MM.1S (cell line): Measurements from ENCODE around the gene GAS2L2.

ENCODE experiments used
- DNase-seq: peaks from one replicate; pipeline ENCODE4 v3.0.0-alpha.2; 2015
- H2AFZ ChIP-seq: fragments of 300-600 bp; sonication (generic); 2 replicates; pipeline ENCODE4 v1.6.0; 2016; ENCODE audit warnings: antibody characterized with exemption, low read length
- H3F3A ChIP-seq: fragments of 300-600 bp; sonication (generic); 2 replicates; pipeline ENCODE4 v1.6.1; 2016; ENCODE audit warnings: mild to moderate bottlenecking, antibody characterized with exemption, low read length, moderate library complexity, mixed read lengths; ENCODE audit not compliant: insufficient read depth
- H3K27ac ChIP-seq: fragments of 300-600 bp; sonication (generic); 2 replicates; pipeline ENCODE4 v1.5.1; 2016; ENCODE audit warnings: mild to moderate bottlenecking, low read length
- H3K27me3 ChIP-seq: fragments of 300-600 bp; sonication (generic); replicated peaks from 2 replicates; pipeline ENCODE4 v1.6.0; 2016; ENCODE audit warnings: low read length; ENCODE audit not compliant: insufficient read depth
- H3K36me3 ChIP-seq: fragments of 300-600 bp; sonication (generic); replicated peaks from 2 replicates; pipeline ENCODE4 v1.6.1; 2016; ENCODE audit warnings: mild to moderate bottlenecking, low read length, mixed read lengths; ENCODE audit not compliant: insufficient read depth
- H3K4me1 ChIP-seq: fragments of 300-600 bp; sonication (generic); 2 replicates; pipeline ENCODE4 v1.6.1; 2016; ENCODE audit warnings: low read length, mixed read lengths
- H3K4me2 ChIP-seq: fragments of 300-600 bp; sonication (generic); 2 replicates; pipeline ENCODE4 v1.6.0; 2016; ENCODE audit warnings: low read depth, low read length
- H3K4me3 ChIP-seq: fragments of 300-600 bp; sonication (generic); 2 replicates; pipeline ENCODE4 v1.5.1; 2016; ENCODE audit warnings: low read length, mixed read lengths
- H3K79me2 ChIP-seq: fragments of 300-600 bp; sonication (generic); 2 replicates; pipeline ENCODE4 v1.6.1; 2016; ENCODE audit warnings: mixed run types, low read length, mixed read lengths
- H3K9ac ChIP-seq: fragments of 300-600 bp; sonication (generic); 2 replicates; pipeline ENCODE4 v1.6.1; 2016; ENCODE audit warnings: low read length, mixed read lengths
- H3K9me2 ChIP-seq: fragments of 300-600 bp; sonication (generic); replicated peaks from 2 replicates; pipeline ENCODE4 v1.6.1; 2016; ENCODE audit warnings: mild to moderate bottlenecking, low read length, mixed read lengths; ENCODE audit not compliant: insufficient read depth
- H3K9me3 ChIP-seq: fragments of 300-600 bp; sonication (generic); replicated peaks from 2 replicates; pipeline ENCODE4 v1.6.1; 2016; ENCODE audit warnings: mild to moderate bottlenecking, low read length, mixed read lengths; ENCODE audit not compliant: insufficient read depth
- H4K20me1 ChIP-seq: fragments of 300-600 bp; sonication (generic); 2 replicates; pipeline ENCODE4 v1.6.1; 2016; ENCODE audit warnings: mild to moderate bottlenecking, low read length, moderate library complexity, mixed read lengths; ENCODE audit not compliant: insufficient read depth
- CTCF ChIP-seq: fragments of 300-600 bp; sonication (generic); IDR thresholded peaks from 2 replicates; pipeline ENCODE4 v1.5.1; 2016; ENCODE audit warnings: antibody characterized with exemption, low read length, mixed read lengths
- EZH2 ChIP-seq: fragments of 300-600 bp; sonication (generic); optimal IDR thresholded peaks from 2 replicates; pipeline ENCODE3; 2017; ENCODE audit warnings: low read depth, mild to moderate bottlenecking, antibody characterized with exemption, low read length, mixed read lengths
- EZH2phosphoT487 ChIP-seq: fragments of 300-600 bp; sonication (generic); IDR thresholded peaks from 2 replicates; pipeline ENCODE4 v1.6.1; 2018; ENCODE audit warnings: antibody characterized with exemption, low read length

Gene GAS2L2

GRCh38 chr17:35763767-35764122, 10.7 kb upstream of the GAS2L2 start:
- H3K4me3 ChIP-seq = peak overlapping the region; percentile 73
- no peaks in the 10 kb centered on the region for H3K9me2 ChIP-seq
- no peaks in the 10 kb centered on the region for H3K79me2 ChIP-seq
- H3K4me1 ChIP-seq = no peaks in the 10 kb centered on the region
- no peaks in the 10 kb centered on the region for H3K9me3 ChIP-seq
- H4K20me1 ChIP-seq = no peaks in the 10 kb centered on the region
- no peak overlapping the region for H3K27ac ChIP-seq
- H2AFZ ChIP-seq = peak overlapping the region; percentile 91
- H3K36me3 ChIP-seq = no peaks in the 10 kb centered on the region
- no peak overlapping the region for H3K9ac ChIP-seq
- H3K27me3 ChIP-seq = peaks cover 12% of the 10 kb centered on the region; the same call in 1 of the 2 replicates
- no peaks in the 10 kb centered on the region for H3F3A ChIP-seq
- no peak for TF ChIP-seq EZH2
- TF ChIP-seq CTCF = no peak
- no peak for TF ChIP-seq EZH2phosphoT487
- DNase-seq = no peak
- H3K4me2 ChIP-seq = peak overlapping the region; percentile 98

GRCh38 chr17:35761601-35762000, 8.6 kb upstream of the GAS2L2 start:
- H3K27me3 ChIP-seq = peaks cover 12% of the 10 kb centered on the region; the same call in 1 of the 2 replicates
- H3K36me3 ChIP-seq = no peaks in the 10 kb centered on the region
- H3K4me2 ChIP-seq = no peak overlapping the region
- H3K9me3 ChIP-seq = no peaks in the 10 kb centered on the region
- no peaks in the 10 kb centered on the region for H3F3A ChIP-seq
- TF ChIP-seq CTCF (no peak), EZH2 (no peak), EZH2phosphoT487 (no peak)
- no peak overlapping the region for H3K4me3 ChIP-seq
- H2AFZ ChIP-seq = no peak overlapping the region
- no peaks in the 10 kb centered on the region for H4K20me1 ChIP-seq
- no peak overlapping the region for H3K9ac ChIP-seq
- DNase-seq = no peak
- no peaks in the 10 kb centered on the region for H3K9me2 ChIP-seq
- H3K4me1 ChIP-seq = no peaks in the 10 kb centered on the region
- no peak overlapping the region for H3K27ac ChIP-seq
- no peaks in the 10 kb centered on the region for H3K79me2 ChIP-seq

- no peak within 1 kb of the TSS for H3K27ac ChIP-seq
- H4K20me1 ChIP-seq = no peaks in the 10 kb centered on the region
- no peaks in the 10 kb centered on the region for H3K79me2 ChIP-seq
- no peak for TF ChIP-seq EZH2phosphoT487
- no peak for TF ChIP-seq EZH2
- no peak for TF ChIP-seq CTCF
- no peak within 1 kb of the TSS for H3K4me2 ChIP-seq
- H3K9me3 ChIP-seq = no peaks in the 10 kb centered on the region
- no peak within 1 kb of the TSS for H3K9ac ChIP-seq
- H3K27me3 ChIP-seq = peaks cover 7% of the 10 kb centered on the region; the same call in 1 of the 2 replicates
- H3F3A ChIP-seq = no peaks in the 10 kb centered on the region
- no peaks in the 10 kb centered on the region for H3K9me2 ChIP-seq
- H3K36me3 ChIP-seq = no peaks in the 10 kb centered on the region
- H3K4me3 ChIP-seq = no peak within 1 kb of the TSS
- H2AFZ ChIP-seq = no peak within 1 kb of the TSS
- DNase-seq = no peak
- no peaks in the 10 kb centered on the region for H3K4me1 ChIP-seq
Measured at GRCh38 chr17:35760587-35760986, 7.5 kb upstream of the GAS2L2 start, which contains the start of gene C17orf50. Gene C17orf50 (plus strand): TSS chr17:35760887. CDS start chr17:35760942, 55 bp downstream.
